Measurements from ENCODE around the gene ACRV1. TPM values are rescaled to one million over a fixed set of nuclear protein-coding genes. Genes with fewer than 3 reads are reported as not detected.

ACRV1 gene
- total RNA-seq, 1 experiment from 2014 or later = not detected

DNA sequence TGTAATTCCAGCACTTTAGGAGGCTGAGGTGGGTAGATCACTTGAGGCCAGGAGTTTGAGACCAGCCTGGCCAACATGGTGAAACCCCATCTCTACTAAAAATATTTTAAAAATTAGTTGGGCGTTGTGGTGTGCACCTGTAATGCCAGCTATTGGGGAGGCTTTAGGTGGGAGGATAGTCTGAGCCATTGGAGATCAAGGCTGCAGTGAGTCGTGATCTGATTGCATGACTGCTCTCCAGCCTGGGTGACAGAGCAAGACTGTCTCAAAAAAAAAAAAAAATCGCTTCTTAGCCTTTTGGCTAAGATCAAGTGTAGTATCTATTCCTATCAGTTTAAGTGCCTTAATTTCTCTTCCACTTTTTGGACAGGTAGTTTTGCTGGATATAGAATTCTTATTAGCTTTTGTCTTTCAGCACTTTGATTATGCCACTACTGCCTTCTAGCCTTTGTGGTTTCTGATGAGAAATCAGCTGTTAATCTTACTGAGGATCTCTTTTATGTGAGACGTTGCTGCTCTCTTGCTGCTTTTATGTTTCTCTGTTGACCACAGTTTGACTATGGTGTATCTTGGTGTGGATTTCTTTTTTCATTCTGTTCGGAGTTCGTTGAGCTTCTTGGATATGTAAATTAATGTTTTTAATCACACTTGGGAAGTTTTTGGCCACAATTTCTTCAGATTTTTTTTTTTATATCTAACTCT, 31.0 kb downstream of the ACRV1 start:
- DNase-seq (ENCODE audit: low read depth) = no peak

GRCh38 chr11:125645871-125646270, 34.8 kb downstream of the ACRV1 start:
- DNase-seq (ENCODE audit: low read depth) = no peak

GRCh38 chr11:125638315-125638714, 42.3 kb downstream of the ACRV1 start:
- DNase-seq (ENCODE audit: low read depth) = no peak

- no peak for DNase-seq (ENCODE audit: low read depth)
Observed at GRCh38 chr11:125637840-125638239, 42.8 kb downstream of the ACRV1 start.

DNA sequence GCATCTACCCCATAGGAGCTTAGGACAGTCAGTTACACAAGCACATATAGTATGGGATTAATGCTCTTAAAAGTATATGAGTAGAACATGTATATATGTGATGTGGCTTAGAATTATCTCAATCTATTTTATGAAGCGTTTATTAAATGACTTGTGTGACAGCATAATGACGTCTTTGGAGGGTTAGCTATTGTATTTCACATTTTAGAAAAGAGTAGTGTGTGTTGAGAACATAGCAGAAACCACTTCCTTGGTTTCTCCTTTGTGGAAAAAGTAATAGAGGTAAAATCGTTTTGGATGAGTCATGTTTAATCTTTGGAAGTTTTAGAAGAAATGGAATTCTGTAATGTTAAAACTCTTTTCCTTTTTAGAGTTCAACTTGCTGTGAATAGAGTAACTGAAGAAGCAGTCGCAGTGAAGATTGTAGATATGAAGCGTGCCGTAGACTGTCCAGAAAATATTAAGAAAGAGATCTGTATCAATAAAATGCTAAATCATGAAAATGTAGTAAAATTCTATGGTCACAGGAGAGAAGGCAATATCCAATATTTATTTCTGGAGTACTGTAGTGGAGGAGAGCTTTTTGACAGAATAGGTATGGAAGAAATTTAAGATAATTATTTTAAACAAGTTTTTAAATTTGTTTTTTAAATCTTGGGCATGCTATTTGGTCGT, 53.3 kb downstream of the ACRV1 start:
- DNase-seq (ENCODE audit: low read depth) = no peak

DNA sequence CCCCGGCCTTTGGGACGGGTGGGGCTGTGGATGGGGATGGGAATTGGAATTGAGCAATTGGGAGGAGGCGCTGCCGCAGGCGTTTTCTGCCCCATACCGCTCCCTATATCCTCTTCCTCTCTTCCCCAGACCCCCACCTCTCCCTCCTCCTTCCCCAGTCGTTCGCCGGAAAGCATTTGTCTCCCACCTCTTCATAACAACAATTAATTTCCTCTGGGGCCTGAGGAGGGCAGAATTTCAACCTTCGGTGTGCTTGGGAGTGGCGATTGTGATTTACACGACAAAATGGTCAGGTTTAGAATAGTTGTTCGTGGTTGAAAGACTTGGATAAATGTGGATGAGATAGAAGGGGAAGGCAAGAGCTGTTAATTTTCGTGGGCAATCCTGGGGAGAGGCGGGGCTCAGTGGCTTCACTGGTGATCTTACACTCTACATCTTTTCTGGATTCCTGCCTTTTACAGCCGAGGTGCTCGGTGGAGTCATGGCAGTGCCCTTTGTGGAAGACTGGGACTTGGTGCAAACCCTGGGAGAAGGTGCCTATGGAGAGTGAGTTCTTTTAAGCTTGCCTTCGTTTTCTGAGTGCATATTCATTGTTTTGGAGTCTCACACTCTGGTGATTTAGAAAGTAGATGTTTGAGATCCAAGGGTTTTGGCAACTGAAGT, 54.2 kb downstream of the ACRV1 start:
- peak; percentile 92 for DNase-seq (ENCODE audit: low read depth)

GRCh38 chr11:125625630-125626287, 54.9 kb downstream of the ACRV1 start:
- peak; percentile 95 for DNase-seq (ENCODE audit: low read depth)

- DNase-seq (ENCODE audit: low read depth) = no peak
Observed at GRCh38 chr11:125625225-125625629, 55.4 kb downstream of the ACRV1 start.

DNA sequence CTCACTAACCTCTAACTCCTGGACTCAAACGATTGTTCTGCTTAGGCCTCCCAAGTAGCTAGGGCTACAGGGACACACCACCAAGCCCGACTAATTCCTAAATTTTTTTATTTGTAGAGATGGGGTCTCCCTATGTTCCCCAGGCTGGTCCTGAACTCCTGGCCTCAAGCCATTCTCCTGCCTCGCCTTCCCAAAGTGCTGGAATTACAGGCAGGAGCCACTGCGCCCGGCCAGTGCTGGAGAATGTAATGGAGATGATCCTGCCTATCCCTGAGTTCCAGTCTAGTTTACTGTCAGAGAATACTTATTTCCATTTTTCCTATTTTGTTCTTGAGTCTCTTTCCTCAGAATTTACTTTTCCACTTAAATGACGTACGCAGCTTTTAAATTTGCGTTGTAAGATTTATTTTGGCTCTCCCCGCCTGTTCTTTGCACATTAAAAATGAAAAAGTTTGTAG, 55.9 kb downstream of the ACRV1 start, which contains the start of gene CHEK1:
CHEK1 (plus strand) TSS at position 408 of the 458 bp plus-strand sequence. CDS start 1,606 bp downstream, outside the sequence.
- no peak for DNase-seq (ENCODE audit: low read depth)

GRCh38 chr11:125623064-125623463, 57.6 kb downstream of the ACRV1 start:
- no peak for DNase-seq (ENCODE audit: low read depth)

DNA sequence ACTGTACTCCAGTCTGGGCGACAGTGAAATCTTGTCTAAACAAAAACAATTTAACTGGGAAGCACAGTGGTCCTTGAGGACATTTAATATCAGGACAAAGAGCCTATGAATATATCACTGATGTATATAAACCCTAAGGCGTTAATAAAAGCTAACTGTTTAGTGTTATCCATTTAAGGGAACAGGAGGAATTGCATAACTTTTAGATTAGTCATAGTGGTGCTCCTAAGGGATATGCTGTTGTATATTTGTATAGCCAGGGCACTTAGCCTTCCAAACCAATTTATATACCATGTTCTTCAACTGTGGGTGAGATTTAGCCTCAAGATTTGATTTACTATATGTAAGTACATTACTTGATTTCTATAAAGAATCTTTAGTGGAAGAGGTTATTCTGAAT, 58.7 kb downstream of the ACRV1 start:
- DNase-seq (ENCODE audit: low read depth) = no peak

Other genes starting within 250 kb of the ACRV1 start
- gene FEZ1, start 184.6 kb downstream of the ACRV1 start, total RNA-seq (2014; rRNA removed; shearing (Covaris generic)) = 32.6 and 38.6 TPM in 2 replicates
- gene EI24, start 111.4 kb downstream of the ACRV1 start, total RNA-seq (2014; rRNA removed; shearing (Covaris generic)) = 128 and 166 TPM in 2 replicates
- 160 and 169 TPM in 2 replicates for gene STT3A, start 88.0 kb downstream of the ACRV1 start, total RNA-seq (2014; rRNA removed; shearing (Covaris generic))
- gene CHEK1, start 55.7 kb downstream of the ACRV1 start, total RNA-seq (2014; rRNA removed; shearing (Covaris generic)) = 64.8 and 65.3 TPM in 2 replicates
- not detected in 2 replicates for gene PATE1, start 65.4 kb upstream of the ACRV1 start, total RNA-seq (2014; rRNA removed; shearing (Covaris generic))
- gene PATE2, start 98.0 kb upstream of the ACRV1 start, total RNA-seq (2014; rRNA removed; shearing (Covaris generic)) = 0.29 TPM in 1 of 2 replicates, not detected in the other
- not detected in 2 replicates for gene PATE3, start 107.3 kb upstream of the ACRV1 start, total RNA-seq (2014; rRNA removed; shearing (Covaris generic))
- gene PATE4, start 152.5 kb upstream of the ACRV1 start, total RNA-seq (2014; rRNA removed; shearing (Covaris generic)) = not detected in 2 replicates
- 5.1 and 6.1 TPM in 2 replicates for gene HYLS1, start 206.8 kb upstream of the ACRV1 start, total RNA-seq (2014; rRNA removed; shearing (Covaris generic))
- 20.2 and 24.0 TPM in 2 replicates for gene PUS3, start 222.4 kb upstream of the ACRV1 start, total RNA-seq (2014; rRNA removed; shearing (Covaris generic))
- 0.74 and 2.3 TPM in 2 replicates for gene DDX25, start 223.7 kb upstream of the ACRV1 start, total RNA-seq (2014; rRNA removed; shearing (Covaris generic))